ENCODE data around the gene WAPL.

GRCh38 chr10:86498598-86498997 is 23.0 kb downstream of the WAPL start:
- TF ChIP-seq CTCF (IDR thresholded peaks at IDR 0.05): no peak
- TF ChIP-seq POLR2A (IDR thresholded peaks at IDR 0.05): no peak

Data from adrenal gland (tissue), 5 donors.